Uterus (tissue), 2 donors: ENCODE results near the gene RAD23A.

Experiments
- CTCF ChIP-seq, 4 experiments: fragments of 200-600 bp in 2 of 4; fragments of 450-650 bp in 2 of 4; sonication (generic) in 2 of 4; IDR thresholded peaks; one replicate each; pipeline ENCODE4 v1.5.1; 2016 to 2019; ENCODE audit warnings: antibody characterized with exemption in 4 of 4, mild to moderate bottlenecking in 2 of 4, moderate library complexity in 1 of 4
- POLR2A ChIP-seq, 2 donors: fragments of 450-650 bp; IDR thresholded peaks; one replicate each; pipeline ENCODE4 v1.6.1; 2016; ENCODE audit warnings: antibody characterized with exemption in 2 of 2, mild to moderate bottlenecking in 1 of 2, moderate library complexity in 1 of 2

- TF ChIP-seq CTCF (IDR thresholded peaks at IDR 0.05) (no peak), POLR2A (IDR thresholded peaks at IDR 0.05) (no peak)
Measured at GRCh38 chr19:12952488-12953137, 7.0 kb downstream of the RAD23A start.
